GM23338 (cell line): ENCODE data around the gene OR5AU1. TPM values are rescaled to one million over a fixed set of nuclear protein-coding genes. Genes with fewer than 3 reads are reported as not detected.

ENCODE experiments used
- ATAC-seq: fragments of 200-7000 bp; cut with Tn5 transposase; 3 replicates; pipeline ENCODE4 v1.9.1; 2020
- DNase-seq: peaks from one replicate; pipeline ENCODE4 v3.0.0-alpha.2; 2015; ENCODE audit warnings: low spot score
- H2AFZ ChIP-seq: fragments of 200-600 bp; sonication (generic); 2 replicates; pipeline ENCODE4 v1.8.0; 2016; ENCODE audit warnings: antibody characterized with exemption, mild to moderate bottlenecking, moderate library complexity
- H3F3A ChIP-seq: fragments of 200-600 bp; sonication (generic); replicated peaks from 2 replicates; pipeline ENCODE4 v1.8.0; 2017; ENCODE audit warnings: antibody characterized with exemption, mixed run types, low read depth
- H3K27ac ChIP-seq: fragments of 200-600 bp; sonication (generic); 2 replicates; pipeline ENCODE4 v1.6.1; 2016; ENCODE audit warnings: low read depth
- H3K27me3 ChIP-seq: fragments of 200-600 bp; sonication (generic); 2 replicates; pipeline ENCODE4 v1.8.0; 2016; ENCODE audit warnings: mild to moderate bottlenecking, mixed run types, moderate library complexity; ENCODE audit not compliant: insufficient read depth
- H3K36me3 ChIP-seq: fragments of 200-600 bp; sonication (generic); 2 replicates; pipeline ENCODE4 v1.8.0; 2016; ENCODE audit warnings: mild to moderate bottlenecking; ENCODE audit not compliant: insufficient read depth
- H3K4me1 ChIP-seq: fragments of 200-600 bp; sonication (generic); 2 replicates; pipeline ENCODE4 v1.8.0; 2016; ENCODE audit warnings: mild to moderate bottlenecking, moderate library complexity; ENCODE audit not compliant: insufficient read depth
- H3K4me2 ChIP-seq: fragments of 200-600 bp; sonication (generic); 2 replicates; pipeline ENCODE4 v1.7.1; 2017; ENCODE audit warnings: mixed run types
- H3K4me3 ChIP-seq: fragments of 200-600 bp; sonication (generic); 2 replicates; pipeline ENCODE4 v1.6.1; 2016; ENCODE audit warnings: mixed run types
- H3K79me2 ChIP-seq: fragments of 200-600 bp; sonication (generic); replicated peaks from 2 replicates; pipeline ENCODE4 v1.8.0; 2017; ENCODE audit warnings: mild to moderate bottlenecking; ENCODE audit not compliant: insufficient read depth
- H3K9me2 ChIP-seq: fragments of 200-600 bp; sonication (generic); 2 replicates; pipeline ENCODE4 v1.8.0; 2017; ENCODE audit not compliant: insufficient read depth
- H4K20me1 ChIP-seq: fragments of 200-600 bp; sonication (generic); replicated peaks from 2 replicates; pipeline ENCODE4 v1.8.0; 2017; ENCODE audit warnings: mild to moderate bottlenecking; ENCODE audit not compliant: insufficient read depth
- H3K27ac Mint-ChIP-seq: 2 replicates; pipeline ENCODE4 v1.8.0; 2020; ENCODE audit warnings: inconsistent platforms, mild to moderate bottlenecking, moderate library complexity, mixed read lengths
- H3K27me3 Mint-ChIP-seq: 3 replicates; pipeline ENCODE4 v1.8.0; 2022; ENCODE audit warnings: low read depth, mild to moderate bottlenecking, moderate library complexity, mixed read lengths, inconsistent platforms; ENCODE audit not compliant: insufficient read depth, poor library complexity
- H3K36me3 Mint-ChIP-seq: 3 replicates; pipeline ENCODE4 v1.8.0; 2021; ENCODE audit warnings: low read depth, mild to moderate bottlenecking, inconsistent platforms, moderate library complexity, mixed read lengths
- H3K4me1 Mint-ChIP-seq: 3 replicates; pipeline ENCODE4 v1.8.0; 2020; ENCODE audit warnings: mild to moderate bottlenecking, inconsistent platforms, mixed read lengths
- H3K4me3 Mint-ChIP-seq: 3 replicates; pipeline ENCODE4 v1.8.0; 2021; ENCODE audit warnings: moderate library complexity, mild to moderate bottlenecking, inconsistent platforms, mixed read lengths
- H3K9me3 Mint-ChIP-seq: 3 replicates; pipeline ENCODE4 v1.8.0; 2020; ENCODE audit warnings: moderate library complexity, mild to moderate bottlenecking, inconsistent platforms, mixed read lengths
- CREB1 ChIP-seq: fragments of 250-450 bp; sonication (Bioruptor Pico); IDR thresholded peaks from 2 replicates; pipeline ENCODE4 v1.5.0; 2020; ENCODE audit warnings: low read depth, mild to moderate bottlenecking, moderate library complexity
- EZH2phosphoT487 ChIP-seq: fragments of 200-600 bp; sonication (generic); IDR thresholded peaks from one replicate; pipeline ENCODE4 v1.8.1; 2018; ENCODE audit warnings: antibody characterized with exemption; ENCODE audit not compliant: unreplicated experiment
- JUNB ChIP-seq: IDR thresholded peaks from one replicate; pipeline ENCODE4 v1.6.1; 2016; ENCODE audit warnings: antibody characterized with exemption; ENCODE audit not compliant: unreplicated experiment
- POLR2AphosphoS5 ChIP-seq: IDR thresholded peaks from 2 replicates; pipeline ENCODE4 v1.6.1; 2016; ENCODE audit warnings: antibody characterized with exemption, low read depth
- ZNF331 ChIP-seq: fragments of 250-450 bp; sonication (Bioruptor Pico); IDR thresholded peaks from 2 replicates; pipeline ENCODE4 v1.5.0; 2020; ENCODE audit warnings: low read depth, mild to moderate bottlenecking, moderate library complexity
- polyA plus RNA-seq: library from polyadenylated mRNA; unstranded; fragments of >200 nt; fragmentation: Nextera tagmentation; extraction: Ambion mirVana; gene quantifications from 2 replicates; pipeline ENCODE4 v1.2.1, GENCODE V29; 2016
- total RNA-seq: library from RNA; depleted of rRNA; stranded (reverse); fragments of >200 nt; shearing (Covaris generic); gene quantifications from 2 replicates; pipeline ENCODE4 v1.2.3, GENCODE V29; 2014
- TF ChIP-seq, protein P1 (sequence below): IDR thresholded peaks from one replicate; pipeline ENCODE4 v1.6.1; 2018; ENCODE audit warnings: antibody characterized with exemption; ENCODE audit not compliant: unreplicated experiment
- TF ChIP-seq, protein P2 (sequence below): fragments of 250-450 bp; sonication (Bioruptor Pico); IDR thresholded peaks from 2 replicates; pipeline ENCODE4 v1.5.0; 2020; ENCODE audit warnings: mild to moderate bottlenecking, moderate library complexity
- TF ChIP-seq, protein P3 (sequence below), 2 experiments: fragments of 200-600 bp in 1 of 2; sonication (generic) in 1 of 2; conservative IDR thresholded peaks; 2 replicates each; pipeline versions ENCODE4 v1.5.1 to v1.6.1; 2016 to 2017; ENCODE audit warnings: antibody characterized with exemption in 2 of 2, low read depth in 2 of 2, mild to moderate bottlenecking in 2 of 2, moderate library complexity in 1 of 2

OR5AU1 gene
- total and polyA plus RNA-seq, 2 experiments from 2014 or later, result not detected

DNA sequence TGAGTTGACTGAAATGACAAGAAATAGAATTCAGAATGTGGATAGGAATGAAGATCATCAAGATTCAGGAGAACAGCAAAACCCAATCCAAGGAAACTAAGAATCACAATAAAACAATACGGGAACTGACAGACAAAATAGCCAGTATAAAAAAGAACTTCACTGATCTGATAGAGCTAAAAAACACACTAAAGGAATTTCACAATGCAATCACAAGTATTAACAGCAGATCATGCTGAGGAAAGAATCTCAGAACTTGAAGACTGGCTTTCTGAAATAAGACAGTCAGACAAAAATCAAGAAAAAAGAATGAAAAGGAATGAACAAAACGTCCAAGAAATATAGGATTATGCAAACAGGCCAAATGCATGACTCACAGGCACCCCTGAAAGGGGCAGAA is 15.3 kb upstream of the OR5AU1 start:
- TF ChIP-seq POLR2AphosphoS5 (no peak), EZH2phosphoT487 (no peak), JUNB (no peak), ZNF331 (CRISPR knock-in tag) (no peak), CREB1 (CRISPR knock-in tag) (no peak)
- TF ChIP-seq, protein P1, sequence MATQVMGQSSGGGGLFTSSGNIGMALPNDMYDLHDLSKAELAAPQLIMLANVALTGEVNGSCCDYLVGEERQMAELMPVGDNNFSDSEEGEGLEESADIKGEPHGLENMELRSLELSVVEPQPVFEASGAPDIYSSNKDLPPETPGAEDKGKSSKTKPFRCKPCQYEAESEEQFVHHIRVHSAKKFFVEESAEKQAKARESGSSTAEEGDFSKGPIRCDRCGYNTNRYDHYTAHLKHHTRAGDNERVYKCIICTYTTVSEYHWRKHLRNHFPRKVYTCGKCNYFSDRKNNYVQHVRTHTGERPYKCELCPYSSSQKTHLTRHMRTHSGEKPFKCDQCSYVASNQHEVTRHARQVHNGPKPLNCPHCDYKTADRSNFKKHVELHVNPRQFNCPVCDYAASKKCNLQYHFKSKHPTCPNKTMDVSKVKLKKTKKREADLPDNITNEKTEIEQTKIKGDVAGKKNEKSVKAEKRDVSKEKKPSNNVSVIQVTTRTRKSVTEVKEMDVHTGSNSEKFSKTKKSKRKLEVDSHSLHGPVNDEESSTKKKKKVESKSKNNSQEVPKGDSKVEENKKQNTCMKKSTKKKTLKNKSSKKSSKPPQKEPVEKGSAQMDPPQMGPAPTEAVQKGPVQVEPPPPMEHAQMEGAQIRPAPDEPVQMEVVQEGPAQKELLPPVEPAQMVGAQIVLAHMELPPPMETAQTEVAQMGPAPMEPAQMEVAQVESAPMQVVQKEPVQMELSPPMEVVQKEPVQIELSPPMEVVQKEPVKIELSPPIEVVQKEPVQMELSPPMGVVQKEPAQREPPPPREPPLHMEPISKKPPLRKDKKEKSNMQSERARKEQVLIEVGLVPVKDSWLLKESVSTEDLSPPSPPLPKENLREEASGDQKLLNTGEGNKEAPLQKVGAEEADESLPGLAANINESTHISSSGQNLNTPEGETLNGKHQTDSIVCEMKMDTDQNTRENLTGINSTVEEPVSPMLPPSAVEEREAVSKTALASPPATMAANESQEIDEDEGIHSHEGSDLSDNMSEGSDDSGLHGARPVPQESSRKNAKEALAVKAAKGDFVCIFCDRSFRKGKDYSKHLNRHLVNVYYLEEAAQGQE, result no peak
- TF ChIP-seq, protein P2, sequence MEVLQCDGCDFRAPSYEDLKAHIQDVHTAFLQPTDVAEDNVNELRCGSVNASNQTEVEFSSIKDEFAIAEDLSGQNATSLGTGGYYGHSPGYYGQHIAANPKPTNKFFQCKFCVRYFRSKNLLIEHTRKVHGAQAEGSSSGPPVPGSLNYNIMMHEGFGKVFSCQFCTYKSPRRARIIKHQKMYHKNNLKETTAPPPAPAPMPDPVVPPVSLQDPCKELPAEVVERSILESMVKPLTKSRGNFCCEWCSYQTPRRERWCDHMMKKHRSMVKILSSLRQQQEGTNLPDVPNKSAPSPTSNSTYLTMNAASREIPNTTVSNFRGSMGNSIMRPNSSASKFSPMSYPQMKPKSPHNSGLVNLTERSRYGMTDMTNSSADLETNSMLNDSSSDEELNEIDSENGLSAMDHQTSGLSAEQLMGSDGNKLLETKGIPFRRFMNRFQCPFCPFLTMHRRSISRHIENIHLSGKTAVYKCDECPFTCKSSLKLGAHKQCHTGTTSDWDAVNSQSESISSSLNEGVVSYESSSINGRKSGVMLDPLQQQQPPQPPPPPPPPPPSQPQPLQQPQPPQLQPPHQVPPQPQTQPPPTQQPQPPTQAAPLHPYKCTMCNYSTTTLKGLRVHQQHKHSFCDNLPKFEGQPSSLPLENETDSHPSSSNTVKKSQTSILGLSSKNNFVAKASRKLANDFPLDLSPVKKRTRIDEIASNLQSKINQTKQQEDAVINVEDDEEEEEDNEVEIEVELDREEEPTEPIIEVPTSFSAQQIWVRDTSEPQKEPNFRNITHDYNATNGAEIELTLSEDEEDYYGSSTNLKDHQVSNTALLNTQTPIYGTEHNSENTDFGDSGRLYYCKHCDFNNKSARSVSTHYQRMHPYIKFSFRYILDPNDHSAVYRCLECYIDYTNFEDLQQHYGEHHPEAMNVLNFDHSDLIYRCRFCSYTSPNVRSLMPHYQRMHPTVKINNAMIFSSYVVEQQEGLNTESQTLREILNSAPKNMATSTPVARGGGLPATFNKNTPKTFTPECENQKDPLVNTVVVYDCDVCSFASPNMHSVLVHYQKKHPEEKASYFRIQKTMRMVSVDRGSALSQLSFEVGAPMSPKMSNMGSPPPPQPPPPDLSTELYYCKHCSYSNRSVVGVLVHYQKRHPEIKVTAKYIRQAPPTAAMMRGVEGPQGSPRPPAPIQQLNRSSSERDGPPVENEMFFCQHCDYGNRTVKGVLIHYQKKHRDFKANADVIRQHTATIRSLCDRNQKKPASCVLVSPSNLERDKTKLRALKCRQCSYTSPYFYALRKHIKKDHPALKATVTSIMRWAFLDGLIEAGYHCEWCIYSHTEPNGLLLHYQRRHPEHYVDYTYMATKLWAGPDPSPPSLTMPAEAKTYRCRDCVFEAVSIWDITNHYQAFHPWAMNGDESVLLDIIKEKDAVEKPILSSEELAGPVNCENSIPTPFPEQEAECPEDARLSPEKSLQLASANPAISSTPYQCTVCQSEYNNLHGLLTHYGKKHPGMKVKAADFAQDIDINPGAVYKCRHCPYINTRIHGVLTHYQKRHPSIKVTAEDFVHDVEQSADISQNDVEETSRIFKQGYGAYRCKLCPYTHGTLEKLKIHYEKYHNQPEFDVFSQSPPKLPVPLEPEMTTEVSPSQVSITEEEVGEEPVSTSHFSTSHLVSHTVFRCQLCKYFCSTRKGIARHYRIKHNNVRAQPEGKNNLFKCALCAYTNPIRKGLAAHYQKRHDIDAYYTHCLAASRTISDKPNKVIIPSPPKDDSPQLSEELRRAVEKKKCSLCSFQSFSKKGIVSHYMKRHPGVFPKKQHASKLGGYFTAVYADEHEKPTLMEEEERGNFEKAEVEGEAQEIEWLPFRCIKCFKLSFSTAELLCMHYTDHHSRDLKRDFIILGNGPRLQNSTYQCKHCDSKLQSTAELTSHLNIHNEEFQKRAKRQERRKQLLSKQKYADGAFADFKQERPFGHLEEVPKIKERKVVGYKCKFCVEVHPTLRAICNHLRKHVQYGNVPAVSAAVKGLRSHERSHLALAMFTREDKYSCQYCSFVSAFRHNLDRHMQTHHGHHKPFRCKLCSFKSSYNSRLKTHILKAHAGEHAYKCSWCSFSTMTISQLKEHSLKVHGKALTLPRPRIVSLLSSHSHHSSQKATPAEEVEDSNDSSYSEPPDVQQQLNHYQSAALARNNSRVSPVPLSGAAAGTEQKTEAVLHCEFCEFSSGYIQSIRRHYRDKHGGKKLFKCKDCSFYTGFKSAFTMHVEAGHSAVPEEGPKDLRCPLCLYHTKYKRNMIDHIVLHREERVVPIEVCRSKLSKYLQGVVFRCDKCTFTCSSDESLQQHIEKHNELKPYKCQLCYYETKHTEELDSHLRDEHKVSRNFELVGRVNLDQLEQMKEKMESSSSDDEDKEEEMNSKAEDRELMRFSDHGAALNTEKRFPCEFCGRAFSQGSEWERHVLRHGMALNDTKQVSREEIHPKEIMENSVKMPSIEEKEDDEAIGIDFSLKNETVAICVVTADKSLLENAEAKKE, result no peak
- TF ChIP-seq, protein P3, sequence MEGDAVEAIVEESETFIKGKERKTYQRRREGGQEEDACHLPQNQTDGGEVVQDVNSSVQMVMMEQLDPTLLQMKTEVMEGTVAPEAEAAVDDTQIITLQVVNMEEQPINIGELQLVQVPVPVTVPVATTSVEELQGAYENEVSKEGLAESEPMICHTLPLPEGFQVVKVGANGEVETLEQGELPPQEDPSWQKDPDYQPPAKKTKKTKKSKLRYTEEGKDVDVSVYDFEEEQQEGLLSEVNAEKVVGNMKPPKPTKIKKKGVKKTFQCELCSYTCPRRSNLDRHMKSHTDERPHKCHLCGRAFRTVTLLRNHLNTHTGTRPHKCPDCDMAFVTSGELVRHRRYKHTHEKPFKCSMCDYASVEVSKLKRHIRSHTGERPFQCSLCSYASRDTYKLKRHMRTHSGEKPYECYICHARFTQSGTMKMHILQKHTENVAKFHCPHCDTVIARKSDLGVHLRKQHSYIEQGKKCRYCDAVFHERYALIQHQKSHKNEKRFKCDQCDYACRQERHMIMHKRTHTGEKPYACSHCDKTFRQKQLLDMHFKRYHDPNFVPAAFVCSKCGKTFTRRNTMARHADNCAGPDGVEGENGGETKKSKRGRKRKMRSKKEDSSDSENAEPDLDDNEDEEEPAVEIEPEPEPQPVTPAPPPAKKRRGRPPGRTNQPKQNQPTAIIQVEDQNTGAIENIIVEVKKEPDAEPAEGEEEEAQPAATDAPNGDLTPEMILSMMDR (conservative IDR thresholded peaks at IDR 0.05; ENCODE audit: low read depth in 2 of 2), result no peak
- Histone ChIP-seq H3K27me3 (no peaks in the 10 kb centered on the region), H3K4me3 (no peak overlapping the region), H3K27ac (no peak overlapping the region), H3K9me2 (0 out of 2 replicates have a peak, but pooled peaks cover 12% of the 10 kb centered on the region), H2AFZ (no peak overlapping the region), H4K20me1 (no peaks in the 10 kb centered on the region), H3K4me1 (no peaks in the 10 kb centered on the region), H3K4me2 (no peak overlapping the region), H3F3A (no peaks in the 10 kb centered on the region), H3K79me2 (no peaks in the 10 kb centered on the region), H3K36me3 (no peaks in the 10 kb centered on the region)
- H3K4me3 Mint-ChIP-seq, result no peak overlapping the region
- H3K9me3 Mint-ChIP-seq, result no peaks in the 10 kb centered on the region
- ATAC-seq (no peak), DNase-seq (no peak)
- H3K36me3 Mint-ChIP-seq, result no peaks in the 10 kb centered on the region
- no peaks in the 10 kb centered on the region for H3K27me3 Mint-ChIP-seq
- no peak overlapping the region for H3K27ac Mint-ChIP-seq
- no peaks in the 10 kb centered on the region for H3K4me1 Mint-ChIP-seq
